Panc1 (cell line): ENCODE results near the gene MIPOL1. TPM values are rescaled to one million over a fixed set of nuclear protein-coding genes. Genes with fewer than 3 reads are reported as not detected.

Experiments used
- ATAC-seq: fragments of 200-7000 bp; cut with Tn5 transposase; 2 replicates; pipeline ENCODE4 v1.9.1; 2020; ENCODE audit warnings: mild to moderate bottlenecking, moderate library complexity
- BruUV-seq: library from RNA; stranded (reverse); fragments of 400-500 nt; replicated peaks from 2 replicates; lab custom pipeline; 2021; lab: Mats Ljungman, UMichigan
- CTCF ChIA-PET: fragments of 300-600 bp; sonication (Branson Sonifier 250); formaldehyde crosslinking; loops from one replicate; lab custom pipeline; 2022; ENCODE audit warnings: antibody characterized with exemption; lab: Charles Lee
- POLR2A ChIA-PET: fragments of 300-600 bp; sonication (Branson Sonifier 250); formaldehyde crosslinking; loops from one replicate; lab custom pipeline; 2022; ENCODE audit warnings: antibody characterized with exemption; lab: Charles Lee
- DNase-seq: peaks from one replicate; pipeline ENCODE4 v3.0.0-alpha.2; 2010; ENCODE audit warnings: low read depth, low spot score
- H3K27ac ChIP-seq: 2 replicates; pipeline ENCODE4 v1.5.1; 2011; ENCODE audit warnings: mild to moderate bottlenecking, low read length, inconsistent platforms
- H3K27me3 ChIP-seq: fragments of 200-500 bp; sonication (Bioruptor generic); 2 replicates; pipeline ENCODE4 v1.6.0; 2014; ENCODE audit warnings: low read length, inconsistent platforms; ENCODE audit not compliant: control insufficient read depth, insufficient read depth
- H3K36me3 ChIP-seq: fragments of 200-500 bp; sonication (Bioruptor generic); 2 replicates; pipeline ENCODE4 v1.5.1; 2014; ENCODE audit warnings: inconsistent platforms, mild to moderate bottlenecking, low read length, moderate library complexity; ENCODE audit not compliant: control insufficient read depth, insufficient read depth
- H3K4me1 ChIP-seq: 2 replicates; pipeline ENCODE4 v1.5.1; 2011; ENCODE audit warnings: inconsistent platforms, mild to moderate bottlenecking, low read length, moderate library complexity; ENCODE audit not compliant: control insufficient read depth, insufficient read depth
- H3K4me3 ChIP-seq, 2 experiments: 2 replicates each; pipeline ENCODE4 v1.5.1; 2011 to 2012; ENCODE audit warnings: low read depth in 2 of 2, low read length in 2 of 2, mild to moderate bottlenecking in 2 of 2, inconsistent platforms in 1 of 2, moderate library complexity in 1 of 2
- H3K9me3 ChIP-seq: fragments of 200-500 bp; sonication (Bioruptor generic); 2 replicates; pipeline ENCODE4 v1.5.1; 2014; ENCODE audit warnings: low read depth, mild to moderate bottlenecking, inconsistent platforms, low read length, moderate library complexity; ENCODE audit not compliant: control insufficient read depth, insufficient read depth
- POLR2AphosphoS5 ChIP-seq: IDR thresholded peaks from 2 replicates; pipeline ENCODE4 v1.6.1; 2012; ENCODE audit warnings: mild to moderate bottlenecking, low read depth, low read length, moderate library complexity
- SIN3A ChIP-seq: IDR thresholded peaks from 2 replicates; pipeline ENCODE4 v1.6.1; 2012; ENCODE audit warnings: low read depth, mild to moderate bottlenecking, low read length, moderate library complexity, borderline replicate concordance; ENCODE audit not compliant: insufficient read depth
- TCF7L2 ChIP-seq: IDR thresholded peaks from 2 replicates; pipeline ENCODE4 v1.6.1; 2011; ENCODE audit warnings: mild to moderate bottlenecking, low read depth, low read length, inconsistent platforms
- in situ Hi-C: cut with HindIII; loops from 2 replicates; pipeline ENCODE4 v1.10.0; 2016; ENCODE audit warnings: low sequenced_read_pairs, low pct_unique_long_range_greater_than_20kb
- intact Hi-C: fragments of 100-400 bp; cut with micrococcal nuclease; formaldehyde crosslinking; loops from one replicate; pipeline ENCODE4 v1.10.0; 2022; ENCODE audit not compliant: unreplicated experiment
- total RNA-seq: library from RNA; stranded (reverse); gene quantifications from one replicate; pipeline ENCODE4 v1.2.1, GENCODE V29; 2021; ENCODE audit not compliant: unreplicated experiment
- TF ChIP-seq, protein P1 (sequence below): fragments of 450-650 bp; IDR thresholded peaks from 2 replicates; pipeline ENCODE4 v1.5.1; 2017; ENCODE audit warnings: mild to moderate bottlenecking
- TF ChIP-seq, protein P2 (sequence below), 2 experiments: IDR thresholded peaks; 2 replicates each; pipeline ENCODE4 v1.6.1; 2011 to 2012; ENCODE audit warnings: low read depth in 2 of 2, control low read depth in 1 of 2, low read length in 1 of 2, mild to moderate bottlenecking in 1 of 2, moderate library complexity in 1 of 2; ENCODE audit not compliant: insufficient read depth in 1 of 2

The MIPOL1 gene
- total RNA-seq, 1 experiment from 2014 or later: 12.8 TPM

DNA sequence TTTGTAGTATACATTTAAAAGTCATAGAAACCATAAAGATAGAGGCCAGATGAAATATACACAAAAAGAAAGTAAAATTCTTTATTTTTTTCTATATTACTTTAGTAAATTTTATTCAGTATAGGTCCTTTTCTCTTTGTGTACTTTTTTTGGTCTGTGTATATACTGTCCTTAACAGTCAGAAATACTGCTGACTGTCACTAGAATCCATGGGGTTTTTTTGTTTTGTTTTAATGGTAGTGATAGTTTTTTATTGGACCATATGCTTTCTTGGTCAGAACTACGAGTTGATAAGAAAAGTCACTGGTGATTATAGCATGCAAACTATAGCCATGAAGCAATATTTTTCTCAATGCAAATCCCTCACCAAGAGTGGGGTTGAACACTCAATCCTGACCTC lies 231.9 kb downstream of the MIPOL1 start:
- in situ Hi-C loops: no loop called here
- H3K27me3 ChIP-seq: no peaks in the 10 kb centered on the region
- no peak overlapping the region for H3K27ac ChIP-seq
- TF ChIP-seq, protein P1, sequence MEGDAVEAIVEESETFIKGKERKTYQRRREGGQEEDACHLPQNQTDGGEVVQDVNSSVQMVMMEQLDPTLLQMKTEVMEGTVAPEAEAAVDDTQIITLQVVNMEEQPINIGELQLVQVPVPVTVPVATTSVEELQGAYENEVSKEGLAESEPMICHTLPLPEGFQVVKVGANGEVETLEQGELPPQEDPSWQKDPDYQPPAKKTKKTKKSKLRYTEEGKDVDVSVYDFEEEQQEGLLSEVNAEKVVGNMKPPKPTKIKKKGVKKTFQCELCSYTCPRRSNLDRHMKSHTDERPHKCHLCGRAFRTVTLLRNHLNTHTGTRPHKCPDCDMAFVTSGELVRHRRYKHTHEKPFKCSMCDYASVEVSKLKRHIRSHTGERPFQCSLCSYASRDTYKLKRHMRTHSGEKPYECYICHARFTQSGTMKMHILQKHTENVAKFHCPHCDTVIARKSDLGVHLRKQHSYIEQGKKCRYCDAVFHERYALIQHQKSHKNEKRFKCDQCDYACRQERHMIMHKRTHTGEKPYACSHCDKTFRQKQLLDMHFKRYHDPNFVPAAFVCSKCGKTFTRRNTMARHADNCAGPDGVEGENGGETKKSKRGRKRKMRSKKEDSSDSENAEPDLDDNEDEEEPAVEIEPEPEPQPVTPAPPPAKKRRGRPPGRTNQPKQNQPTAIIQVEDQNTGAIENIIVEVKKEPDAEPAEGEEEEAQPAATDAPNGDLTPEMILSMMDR: no peak
- TF ChIP-seq TCF7L2: no peak
- TF ChIP-seq, protein P2, sequence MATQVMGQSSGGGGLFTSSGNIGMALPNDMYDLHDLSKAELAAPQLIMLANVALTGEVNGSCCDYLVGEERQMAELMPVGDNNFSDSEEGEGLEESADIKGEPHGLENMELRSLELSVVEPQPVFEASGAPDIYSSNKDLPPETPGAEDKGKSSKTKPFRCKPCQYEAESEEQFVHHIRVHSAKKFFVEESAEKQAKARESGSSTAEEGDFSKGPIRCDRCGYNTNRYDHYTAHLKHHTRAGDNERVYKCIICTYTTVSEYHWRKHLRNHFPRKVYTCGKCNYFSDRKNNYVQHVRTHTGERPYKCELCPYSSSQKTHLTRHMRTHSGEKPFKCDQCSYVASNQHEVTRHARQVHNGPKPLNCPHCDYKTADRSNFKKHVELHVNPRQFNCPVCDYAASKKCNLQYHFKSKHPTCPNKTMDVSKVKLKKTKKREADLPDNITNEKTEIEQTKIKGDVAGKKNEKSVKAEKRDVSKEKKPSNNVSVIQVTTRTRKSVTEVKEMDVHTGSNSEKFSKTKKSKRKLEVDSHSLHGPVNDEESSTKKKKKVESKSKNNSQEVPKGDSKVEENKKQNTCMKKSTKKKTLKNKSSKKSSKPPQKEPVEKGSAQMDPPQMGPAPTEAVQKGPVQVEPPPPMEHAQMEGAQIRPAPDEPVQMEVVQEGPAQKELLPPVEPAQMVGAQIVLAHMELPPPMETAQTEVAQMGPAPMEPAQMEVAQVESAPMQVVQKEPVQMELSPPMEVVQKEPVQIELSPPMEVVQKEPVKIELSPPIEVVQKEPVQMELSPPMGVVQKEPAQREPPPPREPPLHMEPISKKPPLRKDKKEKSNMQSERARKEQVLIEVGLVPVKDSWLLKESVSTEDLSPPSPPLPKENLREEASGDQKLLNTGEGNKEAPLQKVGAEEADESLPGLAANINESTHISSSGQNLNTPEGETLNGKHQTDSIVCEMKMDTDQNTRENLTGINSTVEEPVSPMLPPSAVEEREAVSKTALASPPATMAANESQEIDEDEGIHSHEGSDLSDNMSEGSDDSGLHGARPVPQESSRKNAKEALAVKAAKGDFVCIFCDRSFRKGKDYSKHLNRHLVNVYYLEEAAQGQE (IDR thresholded peaks at IDR 0.05; ENCODE audit: insufficient read depth in 1 of 2, low read depth in 2 of 2, low read length in 1 of 2): no peak
- no peak for TF ChIP-seq SIN3A
- TF ChIP-seq POLR2AphosphoS5: no peak
- H3K9me3 ChIP-seq: no peaks in the 10 kb centered on the region
- H3K36me3 ChIP-seq: no peaks in the 10 kb centered on the region
- DNase-seq (no peak), ATAC-seq (no peak)
- BruUV-seq: no TSS peak
- intact Hi-C loops: no loop called here
- no peaks in the 10 kb centered on the region for H3K4me1 ChIP-seq
- CTCF ChIA-PET: no interaction called here
- POLR2A ChIA-PET: no interaction called here
- no peak overlapping the region for H3K4me3 ChIP-seq

DNA sequence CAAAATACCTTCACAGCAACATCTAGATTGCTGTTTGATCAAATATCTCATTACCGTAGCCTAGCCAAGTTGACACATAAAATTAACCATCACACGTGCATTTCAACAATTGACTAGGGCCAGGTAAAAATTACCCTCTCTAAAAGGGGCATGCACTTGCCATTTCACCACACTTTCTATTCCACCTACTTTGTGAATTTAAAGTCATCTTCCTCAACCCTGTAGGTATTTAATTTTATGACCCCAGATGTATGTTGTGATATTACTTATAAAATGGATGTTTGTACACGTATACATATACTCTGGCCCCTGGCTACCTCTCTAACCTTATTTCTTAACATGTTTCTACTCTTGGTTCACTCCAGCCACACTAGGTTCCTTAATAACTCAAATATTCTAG lies 237.1 kb downstream of the MIPOL1 start:
- Histone ChIP-seq H3K36me3 (no peaks in the 10 kb centered on the region), H3K9me3 (no peaks in the 10 kb centered on the region), H3K27ac (no peak overlapping the region), H3K4me1 (no peaks in the 10 kb centered on the region), H3K27me3 (no peaks in the 10 kb centered on the region), H3K4me3 (no peak overlapping the region)
- no TSS peak for BruUV-seq
- ATAC-seq: no peak
- ChIA-PET POLR2A (no interaction called here), CTCF (no interaction called here)
- in situ Hi-C loops (no loop called here), intact Hi-C loops (no loop called here)
- DNase-seq: no peak
- TF ChIP-seq, protein P1: no peak
- no peak for TF ChIP-seq TCF7L2
- TF ChIP-seq, protein P2 (IDR thresholded peaks at IDR 0.05; ENCODE audit: insufficient read depth in 1 of 2, low read depth in 2 of 2, low read length in 1 of 2): no peak
- no peak for TF ChIP-seq POLR2AphosphoS5
- TF ChIP-seq SIN3A: no peak
